HEK293T (cell line): ENCODE results near the gene MSRB3.

Experiments used
- BHLHE40 ChIP-seq: fragments of 450-650 bp; IDR thresholded peaks from 2 replicates; pipeline ENCODE4 v1.6.1; 2016; ENCODE audit warnings: mild to moderate bottlenecking, moderate library complexity, borderline replicate concordance
- CTBP1 ChIP-seq: fragments of 450-650 bp; IDR thresholded peaks from 2 replicates; pipeline ENCODE4 v1.6.1; 2016; ENCODE audit warnings: borderline replicate concordance
- FOXA1 ChIP-seq: fragments of 450-650 bp; IDR thresholded peaks from 2 replicates; pipeline ENCODE4 v1.6.1; 2016; ENCODE audit warnings: mild to moderate bottlenecking
- FOXM1 ChIP-seq: fragments of 450-650 bp; IDR thresholded peaks from 2 replicates; pipeline ENCODE4 v1.6.1; 2017; ENCODE audit warnings: mild to moderate bottlenecking, borderline replicate concordance
- L3MBTL2 ChIP-seq: fragments of 450-650 bp; conservative IDR thresholded peaks from 2 replicates; pipeline ENCODE4 v1.6.1; 2016; ENCODE audit warnings: mild to moderate bottlenecking
- LEF1 ChIP-seq: fragments of 450-650 bp; IDR thresholded peaks from 2 replicates; pipeline ENCODE4 v1.6.1; 2017; ENCODE audit warnings: mild to moderate bottlenecking, borderline replicate concordance
- PKNOX1 ChIP-seq: fragments of 450-650 bp; IDR thresholded peaks from 2 replicates; pipeline ENCODE4 v1.6.1; 2016
- SP1 ChIP-seq: fragments of 450-650 bp; IDR thresholded peaks from 2 replicates; pipeline ENCODE4 v1.6.1; 2017

- no peak for TF ChIP-seq BHLHE40
- TF ChIP-seq SP1, result no peak
- no peak for TF ChIP-seq CTBP1
- no peak for TF ChIP-seq PKNOX1
- no peak for TF ChIP-seq FOXM1
- TF ChIP-seq L3MBTL2, result no peak
- TF ChIP-seq FOXA1, result no peak
- TF ChIP-seq LEF1, result no peak
These were observed 130.0 kb downstream of the MSRB3 start for GRCh38 chr12:65408441-65408840.
